SJCRH30 (cell line): ENCODE data around the gene CDYL2. TPM values are rescaled to one million over a fixed set of nuclear protein-coding genes. Genes with fewer than 3 reads are reported as not detected.

Experiments used
- DNase-seq, 2 experiments: peaks; one replicate each; pipeline ENCODE4 v3.0.0-alpha.2; 2015 to 2020
- H3K27ac ChIP-seq: fragments of 250-450 bp; sonication (Bioruptor Pico); 2 replicates; pipeline ENCODE4 v1.5.1; 2020; ENCODE audit warnings: mild to moderate bottlenecking, moderate library complexity
- H3K27me3 ChIP-seq: fragments of 250-450 bp; sonication (Bioruptor Pico); 2 replicates; pipeline ENCODE4 v1.5.1; 2020; ENCODE audit warnings: mild to moderate bottlenecking, moderate library complexity
- H3K36me3 ChIP-seq: fragments of 250-450 bp; sonication (Bioruptor Pico); 2 replicates; pipeline ENCODE4 v1.5.1; 2020; ENCODE audit warnings: mild to moderate bottlenecking, moderate library complexity
- H3K4me1 ChIP-seq: fragments of 250-450 bp; sonication (Bioruptor Pico); 2 replicates; pipeline ENCODE4 v1.5.1; 2020; ENCODE audit warnings: mild to moderate bottlenecking, moderate library complexity
- H3K4me3 ChIP-seq: fragments of 250-450 bp; sonication (Bioruptor Pico); 2 replicates; pipeline ENCODE4 v1.5.1; 2020; ENCODE audit warnings: mild to moderate bottlenecking, moderate library complexity
- H3K9me3 ChIP-seq: fragments of 250-450 bp; sonication (Bioruptor Pico); replicated peaks from 2 replicates; pipeline ENCODE4 v1.5.1; 2020; ENCODE audit warnings: mild to moderate bottlenecking, moderate library complexity
- total RNA-seq: library from RNA; depleted of rRNA; stranded (reverse); fragments of >200 nt; shearing (Covaris generic); gene quantifications from 2 replicates; pipeline ENCODE4 v1.2.3, GENCODE V29; 2014

CDYL2 gene
- total RNA-seq, 1 experiment from 2014 or later: 0.14 TPM

DNA sequence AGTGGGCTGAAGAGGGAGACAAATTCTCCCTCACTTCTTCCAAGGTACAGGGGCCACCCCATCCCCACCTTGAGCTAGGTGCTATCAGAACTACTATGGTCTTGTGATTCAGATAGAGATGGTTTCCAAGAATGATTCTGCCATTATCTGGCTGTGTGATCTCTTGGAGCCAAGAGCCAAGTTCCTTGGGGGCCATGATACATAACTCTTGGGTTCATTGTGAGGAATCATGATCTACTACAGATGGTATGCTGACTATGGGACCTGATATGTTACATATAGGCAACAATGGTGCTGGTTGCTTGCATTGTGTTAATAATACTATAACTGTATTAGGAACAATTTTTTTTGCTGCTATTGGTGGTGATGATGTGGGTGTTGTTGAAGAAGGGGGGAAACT lies 217.9 kb downstream of the CDYL2 start:
- no peak for DNase-seq
- Histone ChIP-seq H3K27ac (no peak overlapping the region), H3K27me3 (no peaks in the 10 kb centered on the region), H3K36me3 (no peaks in the 10 kb centered on the region), H3K9me3 (no peaks in the 10 kb centered on the region), H3K4me3 (no peak overlapping the region), H3K4me1 (no peaks in the 10 kb centered on the region)

DNA sequence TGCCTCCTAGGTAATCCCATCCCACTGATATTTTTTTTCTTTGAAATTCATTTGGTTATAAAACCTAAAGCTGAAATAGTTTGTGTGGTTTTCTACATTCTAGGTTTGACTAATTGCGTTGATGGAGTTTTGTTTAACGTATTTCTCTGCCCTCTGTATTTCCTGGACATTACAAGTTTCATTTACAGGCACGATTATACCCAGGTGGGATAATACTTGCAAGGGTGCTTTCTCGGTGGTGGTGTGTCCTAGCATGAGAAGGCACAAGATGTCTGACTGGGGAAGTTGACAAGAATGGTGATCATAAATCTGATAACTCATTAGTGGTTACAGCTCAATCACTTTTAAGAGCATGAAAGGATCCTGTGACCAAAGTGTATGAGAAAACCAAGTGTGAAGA lies 218.6 kb downstream of the CDYL2 start:
- Histone ChIP-seq H3K36me3 (no peaks in the 10 kb centered on the region), H3K9me3 (no peaks in the 10 kb centered on the region), H3K27me3 (no peaks in the 10 kb centered on the region), H3K4me3 (no peak overlapping the region), H3K4me1 (no peaks in the 10 kb centered on the region), H3K27ac (no peak overlapping the region)
- DNase-seq: no peak

DNA sequence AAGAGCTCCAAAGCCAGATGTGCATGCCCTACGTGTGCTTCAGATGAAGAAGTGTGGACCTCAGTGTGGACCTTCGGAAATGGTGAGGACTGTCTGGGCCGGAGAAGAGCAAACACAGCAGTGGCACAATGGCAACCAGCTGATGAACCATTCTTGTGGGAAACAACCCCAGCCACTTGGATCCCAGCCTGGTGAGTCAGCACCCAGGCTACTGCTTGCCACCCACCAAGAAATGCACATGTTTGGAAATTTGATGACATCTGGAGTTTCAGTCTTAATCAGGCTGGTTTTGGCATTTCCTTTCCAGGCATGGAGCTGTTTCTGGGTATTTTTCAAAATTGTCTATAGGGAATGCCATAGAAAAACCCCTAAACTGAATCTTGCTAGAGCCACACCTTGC lies 220.9 kb downstream of the CDYL2 start:
- no peaks in the 10 kb centered on the region for H3K4me1 ChIP-seq

DNA sequence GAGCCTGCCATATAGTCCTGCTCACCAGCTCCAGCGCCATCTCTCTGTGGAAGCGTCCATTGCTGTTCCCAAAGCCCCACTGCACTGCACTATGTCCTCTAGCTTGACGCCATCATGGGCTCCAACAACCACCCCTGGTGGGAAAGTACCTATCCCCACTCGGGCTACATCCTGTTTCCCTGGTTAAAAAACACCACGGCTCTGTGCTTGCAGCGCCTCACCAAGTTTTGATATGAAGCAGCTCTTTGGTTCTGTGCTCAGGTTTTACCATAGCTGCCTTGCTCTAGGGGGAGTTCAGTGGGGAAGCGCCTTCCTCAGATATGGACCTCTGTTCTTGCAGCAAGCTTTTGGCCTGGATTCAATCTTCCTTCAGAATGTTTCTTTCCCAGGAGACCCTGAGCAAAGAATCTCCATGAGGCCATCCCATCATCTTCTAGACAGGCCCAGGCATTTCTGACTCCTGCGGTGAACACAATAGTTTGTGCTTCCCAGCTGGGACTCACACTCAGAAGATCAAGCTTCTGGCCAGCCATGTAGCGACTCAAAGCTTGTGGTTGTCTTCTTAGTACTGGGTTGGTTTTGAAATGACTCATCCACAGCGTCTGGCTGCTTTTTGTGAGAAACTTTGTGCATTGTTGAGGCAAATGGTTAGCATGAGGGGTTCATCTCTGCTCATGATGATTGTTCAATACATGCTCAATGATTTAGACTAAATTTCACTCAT lies 224.1 kb downstream of the CDYL2 start:
- DNase-seq: no peak
- Histone ChIP-seq H3K4me1 (no peaks in the 10 kb centered on the region), H3K27me3 (no peaks in the 10 kb centered on the region), H3K27ac (no peak overlapping the region), H3K4me3 (no peak overlapping the region), H3K36me3 (no peaks in the 10 kb centered on the region), H3K9me3 (no peaks in the 10 kb centered on the region)

More for the DNA sequence above, 220.9 kb downstream of the CDYL2 start:
- Histone ChIP-seq H3K27me3 (no peaks in the 10 kb centered on the region), H3K9me3 (no peaks in the 10 kb centered on the region), H3K4me3 (no peak overlapping the region), H3K27ac (no peak overlapping the region), H3K36me3 (no peaks in the 10 kb centered on the region)
- DNase-seq: no peak

DNA sequence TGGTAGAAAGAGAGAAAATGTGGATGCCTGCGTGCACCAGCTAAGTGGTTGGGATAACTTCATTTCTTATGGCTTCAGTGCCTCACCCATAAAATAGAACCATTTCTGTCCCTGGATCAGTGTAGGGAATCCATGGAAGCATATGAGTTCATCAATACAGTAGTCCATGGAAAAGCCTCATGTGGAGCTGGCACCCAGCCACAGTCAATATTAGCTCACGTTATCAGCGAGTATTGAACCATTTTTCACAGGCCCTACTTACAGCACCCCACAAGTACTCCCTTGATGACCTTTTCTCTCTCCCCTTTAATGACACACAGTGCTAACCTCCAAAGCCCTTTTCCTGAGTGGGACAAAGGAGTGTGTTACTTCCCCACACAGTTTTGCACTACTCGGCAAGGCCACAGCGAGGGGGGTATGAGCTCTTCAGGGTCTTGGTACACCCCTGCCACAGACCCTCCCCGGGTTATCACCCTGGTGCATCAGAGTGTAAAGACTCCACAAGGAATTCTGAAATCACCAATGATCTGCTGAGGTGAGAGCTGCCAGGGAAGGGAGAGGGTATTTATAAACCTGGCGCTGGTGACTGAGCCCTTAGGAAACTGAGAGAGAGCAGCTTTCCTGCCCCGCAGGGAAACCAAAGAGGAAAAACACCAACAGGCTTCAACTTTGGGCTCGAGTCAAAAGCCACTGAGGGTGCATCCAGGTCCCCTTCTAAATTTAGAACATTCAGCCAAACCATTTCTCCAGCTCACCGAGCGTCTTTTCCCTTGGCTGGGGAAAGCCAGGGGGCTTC lies 226.7 kb downstream of the CDYL2 start:
- Histone ChIP-seq H3K9me3 (no peaks in the 10 kb centered on the region), H3K4me3 (no peak overlapping the region), H3K27ac (no peak overlapping the region), H3K27me3 (no peaks in the 10 kb centered on the region), H3K36me3 (no peaks in the 10 kb centered on the region), H3K4me1 (no peaks in the 10 kb centered on the region)
- no peak for DNase-seq

DNA sequence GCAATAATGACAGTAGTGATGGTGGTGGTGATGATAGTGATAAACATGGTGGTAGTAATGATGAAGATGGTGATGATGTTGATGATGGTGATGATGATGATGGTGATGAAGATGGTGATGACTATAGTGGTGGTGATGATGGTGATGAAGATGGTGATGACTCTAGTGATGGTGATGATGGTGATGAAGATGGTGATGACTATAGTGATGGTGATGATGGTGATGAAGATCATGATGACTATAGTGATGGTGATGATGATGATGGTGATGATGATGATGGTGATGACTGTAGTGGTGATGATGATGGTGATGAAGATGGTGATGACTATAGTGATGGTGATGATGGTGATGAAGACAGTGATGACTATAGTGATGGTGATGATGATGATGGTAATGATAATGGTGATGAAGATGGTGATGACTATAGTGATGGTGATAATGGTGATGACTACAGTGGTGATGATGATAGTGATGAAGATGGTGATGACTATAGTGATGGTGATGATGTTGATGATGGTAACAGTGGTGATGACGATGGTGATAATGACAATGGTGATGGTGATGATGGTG lies 228.0 kb downstream of the CDYL2 start:
- Histone ChIP-seq H3K9me3 (no peaks in the 10 kb centered on the region), H3K4me1 (no peaks in the 10 kb centered on the region), H3K27ac (no peak overlapping the region), H3K27me3 (no peaks in the 10 kb centered on the region), H3K4me3 (no peak overlapping the region), H3K36me3 (no peaks in the 10 kb centered on the region)
- no peak for DNase-seq

DNA sequence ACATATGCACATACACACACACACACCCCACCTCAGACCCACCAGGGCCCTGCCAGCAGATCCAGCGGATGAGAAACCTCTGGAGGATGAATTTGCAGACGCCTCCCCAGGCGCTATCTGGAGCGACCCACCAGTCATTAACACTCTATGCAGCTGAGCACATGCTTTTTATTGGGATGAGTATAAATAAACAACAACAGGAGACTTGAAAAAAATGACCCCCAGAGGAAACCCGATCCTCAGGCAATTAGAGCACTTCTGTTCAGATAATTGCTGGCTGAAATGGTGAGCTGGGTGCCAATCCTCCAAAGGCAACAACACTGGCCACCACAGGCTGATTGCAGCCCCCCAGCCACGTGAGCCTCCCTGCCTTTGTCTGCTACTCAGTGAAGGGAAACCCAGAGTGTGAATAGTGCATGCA lies 230.7 kb downstream of the CDYL2 start:
- H3K27ac ChIP-seq: no peak overlapping the region
- H3K9me3 ChIP-seq: no peaks in the 10 kb centered on the region
- no peaks in the 10 kb centered on the region for H3K4me1 ChIP-seq
- DNase-seq: no peak
- no peak overlapping the region for H3K4me3 ChIP-seq
- no peaks in the 10 kb centered on the region for H3K36me3 ChIP-seq
- no peaks in the 10 kb centered on the region for H3K27me3 ChIP-seq

DNA sequence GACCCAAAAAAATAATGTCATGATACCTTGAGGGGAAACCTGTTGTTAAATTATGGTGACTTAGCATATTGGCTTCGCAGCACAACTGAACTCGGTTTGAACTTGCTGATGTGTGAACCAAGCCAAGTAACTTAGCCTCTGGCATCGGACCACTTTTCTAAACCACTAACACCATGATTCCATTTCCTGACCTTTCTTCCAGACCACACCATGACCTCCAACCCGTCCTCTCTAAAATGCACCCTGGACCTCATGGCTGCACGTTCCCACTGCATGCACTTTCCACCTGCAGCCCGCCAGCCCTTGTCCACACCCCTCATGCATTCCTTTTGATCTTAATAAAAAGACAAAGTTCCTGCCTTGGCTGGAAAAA lies 234.3 kb downstream of the CDYL2 start:
- H3K36me3 ChIP-seq: no peaks in the 10 kb centered on the region
- H3K4me3 ChIP-seq: no peak overlapping the region
- H3K9me3 ChIP-seq: no peaks in the 10 kb centered on the region
- DNase-seq: no peak
- H3K4me1 ChIP-seq: no peaks in the 10 kb centered on the region
- H3K27ac ChIP-seq: no peak overlapping the region
- no peaks in the 10 kb centered on the region for H3K27me3 ChIP-seq

DNA sequence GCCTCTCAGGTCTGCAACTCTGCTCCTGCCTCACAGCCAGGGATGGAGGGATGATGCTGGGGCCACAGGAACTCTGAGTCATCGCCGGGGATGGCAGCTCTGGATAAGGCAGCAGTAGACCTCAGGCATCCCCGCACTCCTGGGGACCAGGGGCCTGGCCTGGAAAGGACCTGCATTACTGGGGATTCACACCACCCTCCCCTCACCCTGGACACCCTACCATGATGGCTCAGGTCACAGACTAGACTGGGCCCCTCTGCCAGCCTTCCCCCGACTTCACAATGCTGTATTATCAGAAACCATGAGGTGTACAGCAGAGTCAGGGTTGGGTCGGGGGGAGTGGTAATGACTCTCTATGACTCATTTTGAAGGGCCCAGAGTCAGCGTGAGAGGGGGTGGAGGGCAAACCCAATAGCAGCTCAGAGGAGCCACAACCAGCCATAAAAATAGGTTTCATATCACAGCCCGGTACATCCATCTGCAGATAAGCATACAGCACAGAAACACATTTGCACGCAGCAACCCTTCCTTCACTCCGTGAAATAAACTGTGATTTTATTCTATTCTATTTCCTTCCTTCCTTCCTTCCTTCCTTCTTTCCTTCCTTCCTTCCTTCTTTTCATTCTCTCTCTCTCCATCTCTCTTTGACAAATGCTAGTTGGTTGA lies 234.8 kb downstream of the CDYL2 start:
- Histone ChIP-seq H3K4me3 (no peak overlapping the region), H3K27ac (no peak overlapping the region), H3K36me3 (no peaks in the 10 kb centered on the region), H3K9me3 (no peaks in the 10 kb centered on the region), H3K4me1 (no peaks in the 10 kb centered on the region), H3K27me3 (no peaks in the 10 kb centered on the region)
- DNase-seq: no peak

DNA sequence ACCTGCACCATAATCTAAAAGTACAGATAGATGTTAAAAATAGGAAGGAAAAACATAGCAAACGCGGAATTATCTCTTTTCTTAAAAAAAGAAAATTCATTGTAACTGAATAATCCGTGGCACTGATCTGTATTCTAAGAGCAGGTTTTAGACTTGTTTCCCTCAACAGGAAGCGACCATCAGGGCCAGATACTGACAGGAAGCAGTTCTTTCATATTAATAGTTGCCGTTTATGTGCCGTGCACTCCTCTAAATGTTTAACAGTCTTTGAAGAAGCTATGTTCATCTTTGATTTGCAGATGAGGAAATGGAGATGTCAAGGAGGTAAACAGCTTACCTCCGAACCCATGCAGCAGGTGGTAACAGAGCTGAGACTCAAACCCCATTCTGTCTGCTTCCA lies 240.0 kb downstream of the CDYL2 start:
- H3K36me3 ChIP-seq: no peaks in the 10 kb centered on the region
- H3K27me3 ChIP-seq: no peaks in the 10 kb centered on the region
- no peak overlapping the region for H3K27ac ChIP-seq
- no peaks in the 10 kb centered on the region for H3K9me3 ChIP-seq
- DNase-seq: no peak
- no peaks in the 10 kb centered on the region for H3K4me1 ChIP-seq
- no peak overlapping the region for H3K4me3 ChIP-seq

DNA sequence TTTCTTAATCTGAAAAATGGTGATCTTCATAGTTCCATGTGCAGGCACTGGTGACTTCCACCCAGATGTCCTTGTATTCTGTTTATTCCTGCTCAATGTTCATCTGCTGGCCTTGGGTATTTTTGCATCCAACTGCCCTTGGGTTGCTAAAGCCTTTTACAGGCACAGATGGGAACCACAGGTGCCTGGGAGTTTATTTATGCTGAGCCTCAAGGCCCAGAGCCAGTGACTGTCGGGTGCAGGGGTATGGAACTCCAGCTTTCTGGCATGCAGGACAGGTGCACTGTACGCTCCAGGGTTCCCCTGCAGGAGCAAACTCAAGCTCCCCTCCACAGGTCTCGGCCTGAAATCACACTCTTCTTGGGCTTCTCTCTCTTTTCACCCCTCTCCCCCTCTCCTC lies 241.3 kb downstream of the CDYL2 start:
- Histone ChIP-seq H3K27me3 (no peaks in the 10 kb centered on the region), H3K9me3 (no peaks in the 10 kb centered on the region), H3K27ac (no peak overlapping the region), H3K4me1 (no peaks in the 10 kb centered on the region), H3K4me3 (no peak overlapping the region), H3K36me3 (no peaks in the 10 kb centered on the region)
- no peak for DNase-seq

DNA sequence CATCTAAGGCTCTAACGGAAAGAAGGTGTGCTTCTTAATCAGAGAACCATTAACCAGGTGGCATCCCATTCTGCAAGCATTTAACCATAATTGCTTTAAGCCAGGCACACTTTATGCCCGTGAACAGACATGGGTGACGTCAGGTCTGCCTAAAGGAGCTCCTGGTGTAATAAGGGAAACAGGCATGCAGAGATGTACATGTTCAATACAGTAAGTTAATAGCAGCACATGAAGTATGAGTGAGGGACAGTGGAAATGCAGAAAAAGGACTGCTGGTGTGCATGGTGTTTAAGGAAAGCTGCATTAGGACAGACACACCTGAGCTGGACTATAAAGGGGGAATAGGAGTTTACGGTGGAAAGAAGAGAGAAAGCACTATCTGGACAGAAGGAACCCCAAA lies 245.0 kb downstream of the CDYL2 start:
- no peaks in the 10 kb centered on the region for H3K27me3 ChIP-seq
- no peaks in the 10 kb centered on the region for H3K4me1 ChIP-seq
- H3K9me3 ChIP-seq: no peaks in the 10 kb centered on the region
- no peak overlapping the region for H3K4me3 ChIP-seq
- no peak for DNase-seq
- no peaks in the 10 kb centered on the region for H3K36me3 ChIP-seq
- no peak overlapping the region for H3K27ac ChIP-seq

DNA sequence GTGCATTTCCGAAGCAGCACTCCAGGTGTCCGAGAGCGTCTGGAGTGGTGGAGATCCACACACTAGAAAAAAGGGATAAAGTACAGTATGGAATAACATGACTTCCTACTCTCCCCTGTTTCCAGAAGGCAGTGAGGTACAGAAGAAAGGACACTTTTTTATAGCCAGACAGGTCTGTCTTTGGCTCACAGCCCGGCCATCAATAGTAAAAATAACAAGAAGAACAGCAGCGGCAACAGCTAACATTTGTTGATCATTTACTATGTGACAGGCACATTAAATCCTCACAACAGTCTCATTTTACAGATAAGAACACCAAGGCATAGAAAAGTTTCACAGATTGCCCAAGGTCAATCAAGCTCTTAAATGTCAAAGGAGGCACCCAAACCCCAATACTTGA lies 247.4 kb downstream of the CDYL2 start:
- DNase-seq: no peak
- no peak overlapping the region for H3K27ac ChIP-seq
- no peaks in the 10 kb centered on the region for H3K4me1 ChIP-seq
- H3K9me3 ChIP-seq: no peaks in the 10 kb centered on the region
- H3K36me3 ChIP-seq: no peaks in the 10 kb centered on the region
- H3K27me3 ChIP-seq: no peaks in the 10 kb centered on the region
- H3K4me3 ChIP-seq: no peak overlapping the region

DNA sequence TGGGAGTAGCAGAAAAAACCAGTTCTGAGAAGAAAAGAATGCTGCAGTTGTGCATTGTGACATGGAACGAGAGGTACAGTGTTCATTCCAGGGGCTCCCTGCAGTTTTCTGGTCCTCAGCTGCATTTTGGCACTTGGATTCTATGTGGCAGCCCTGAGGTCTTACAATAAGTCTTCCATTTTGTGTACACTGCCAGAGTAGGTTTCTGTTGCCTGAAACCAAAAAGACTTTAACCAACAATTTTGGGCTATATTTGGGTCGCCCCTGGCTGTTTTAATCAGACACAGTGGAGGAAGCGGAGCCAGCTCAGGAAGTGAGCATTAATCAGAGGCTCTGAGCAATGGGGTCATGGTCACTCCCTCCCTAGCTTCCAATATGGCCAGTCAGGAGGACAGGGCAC lies 247.9 kb downstream of the CDYL2 start:
- no peak for DNase-seq
- Histone ChIP-seq H3K27ac (no peak overlapping the region), H3K36me3 (no peaks in the 10 kb centered on the region), H3K4me1 (no peaks in the 10 kb centered on the region), H3K9me3 (no peaks in the 10 kb centered on the region), H3K27me3 (no peaks in the 10 kb centered on the region), H3K4me3 (no peak overlapping the region)

DNA sequence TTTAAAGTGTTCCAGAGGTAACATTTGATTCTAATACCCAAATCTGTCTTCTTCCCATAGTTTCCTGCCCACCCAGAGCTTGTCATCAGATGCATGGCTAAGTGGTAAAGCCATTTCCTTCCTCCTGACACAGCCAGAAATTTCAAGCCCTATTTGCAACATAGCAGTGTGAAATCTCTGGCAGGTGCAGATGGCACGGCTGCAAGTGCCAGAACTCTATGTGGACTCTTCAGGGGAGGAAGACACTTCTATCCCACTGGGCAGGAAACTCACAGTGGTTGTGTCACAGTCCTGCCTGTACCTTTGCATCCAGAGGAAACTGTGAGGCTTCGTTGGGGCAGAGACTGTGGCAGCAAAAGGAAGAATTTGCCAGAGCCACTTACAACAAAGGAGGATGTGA lies 250.4 kb downstream of the CDYL2 start:
- Histone ChIP-seq H3K9me3 (no peaks in the 10 kb centered on the region), H3K36me3 (no peaks in the 10 kb centered on the region), H3K27me3 (no peaks in the 10 kb centered on the region), H3K4me1 (no peaks in the 10 kb centered on the region), H3K4me3 (no peak overlapping the region), H3K27ac (no peak overlapping the region)
- DNase-seq: no peak
